Fibroblast of skin of left quadriceps (primary cell): ENCODE measurements around the gene PLIN4.

Experiments
- DNase-seq, 2 experiments: peaks; one replicate each; pipeline ENCODE4 v3.0.0-alpha.2; 2013; ENCODE audit warnings: low read depth in 2 of 2

The PLIN4 gene

DNA sequence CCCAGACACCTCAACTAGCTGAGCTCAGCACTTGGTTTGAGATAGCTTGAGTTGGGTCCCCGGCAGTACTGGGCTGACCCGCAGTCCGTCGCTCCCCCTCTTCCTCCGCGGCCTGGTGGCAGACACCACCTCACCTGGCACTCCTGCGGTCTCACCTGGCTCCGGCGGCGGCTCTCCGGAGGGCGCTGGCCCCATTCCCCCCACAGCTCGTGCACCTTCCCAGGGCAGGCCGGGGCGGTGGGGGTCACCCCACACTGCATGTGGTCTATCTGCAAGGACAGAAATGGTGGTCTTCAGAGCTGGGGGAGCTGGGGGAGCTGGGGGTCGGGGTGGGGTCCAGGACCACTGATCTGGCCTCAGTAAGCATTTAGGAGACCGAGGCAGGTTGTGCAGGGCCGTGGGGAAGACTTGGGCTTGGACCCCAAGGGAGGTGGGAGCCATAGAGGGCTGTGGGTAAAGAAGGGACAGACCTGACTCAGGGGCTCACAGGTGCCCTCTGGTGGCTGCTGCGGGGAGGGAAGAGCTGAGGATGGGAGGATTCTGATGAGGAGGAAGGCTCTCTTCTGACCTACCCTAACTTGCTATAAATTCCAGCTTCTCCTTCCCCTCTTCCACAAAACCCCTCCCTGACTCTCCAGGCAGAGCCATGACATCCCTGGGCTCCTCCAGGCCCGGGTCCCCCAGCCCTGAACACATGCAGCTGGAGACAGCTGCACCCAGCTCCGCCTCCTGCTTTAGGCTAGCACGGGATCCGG lies 6.7 kb upstream of the PLIN4 start:
- DNase-seq = peak in 1 of 2 experiments; percentile 4

DNA sequence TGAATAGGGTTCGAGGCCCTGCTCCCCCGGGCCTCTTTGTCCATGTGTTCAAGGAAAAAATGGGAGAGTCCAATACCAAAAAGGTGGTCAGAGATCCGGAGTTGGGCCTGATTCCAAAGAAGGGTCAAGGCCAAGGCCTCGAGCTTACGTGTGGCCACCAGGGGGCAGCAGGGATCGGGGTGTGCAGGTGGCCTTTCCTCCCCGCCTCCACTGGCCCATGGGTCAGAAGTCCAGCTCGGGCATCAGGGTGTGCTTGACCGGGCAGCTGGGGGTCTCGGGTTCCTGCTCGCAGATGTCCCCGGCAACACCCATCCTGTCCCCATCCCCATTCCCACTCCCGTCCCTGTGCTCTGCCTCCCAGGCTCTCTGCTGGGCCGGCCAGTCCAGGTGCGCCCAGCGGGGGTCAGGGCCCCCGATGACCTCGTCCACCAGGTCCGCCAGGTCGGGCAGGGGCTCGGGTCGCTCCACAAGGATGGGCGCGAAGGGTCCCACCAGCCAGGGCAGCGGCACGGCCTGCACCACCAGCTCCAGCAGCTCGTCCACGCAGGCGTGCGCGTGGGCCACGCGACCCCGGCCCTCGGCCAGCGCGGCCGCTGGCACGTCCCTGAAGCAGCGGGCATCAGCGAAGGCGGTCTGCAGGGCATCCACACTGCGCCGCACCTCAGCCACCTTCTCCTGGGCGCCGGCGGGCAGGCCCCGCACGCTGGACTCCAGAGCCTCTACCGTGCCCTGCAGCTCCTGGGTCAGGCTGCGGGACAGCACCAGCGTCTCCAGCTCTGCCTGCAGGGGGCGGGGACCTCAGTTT lies 5.2 kb upstream of the PLIN4 start:
- DNase-seq = no peak

DNA sequence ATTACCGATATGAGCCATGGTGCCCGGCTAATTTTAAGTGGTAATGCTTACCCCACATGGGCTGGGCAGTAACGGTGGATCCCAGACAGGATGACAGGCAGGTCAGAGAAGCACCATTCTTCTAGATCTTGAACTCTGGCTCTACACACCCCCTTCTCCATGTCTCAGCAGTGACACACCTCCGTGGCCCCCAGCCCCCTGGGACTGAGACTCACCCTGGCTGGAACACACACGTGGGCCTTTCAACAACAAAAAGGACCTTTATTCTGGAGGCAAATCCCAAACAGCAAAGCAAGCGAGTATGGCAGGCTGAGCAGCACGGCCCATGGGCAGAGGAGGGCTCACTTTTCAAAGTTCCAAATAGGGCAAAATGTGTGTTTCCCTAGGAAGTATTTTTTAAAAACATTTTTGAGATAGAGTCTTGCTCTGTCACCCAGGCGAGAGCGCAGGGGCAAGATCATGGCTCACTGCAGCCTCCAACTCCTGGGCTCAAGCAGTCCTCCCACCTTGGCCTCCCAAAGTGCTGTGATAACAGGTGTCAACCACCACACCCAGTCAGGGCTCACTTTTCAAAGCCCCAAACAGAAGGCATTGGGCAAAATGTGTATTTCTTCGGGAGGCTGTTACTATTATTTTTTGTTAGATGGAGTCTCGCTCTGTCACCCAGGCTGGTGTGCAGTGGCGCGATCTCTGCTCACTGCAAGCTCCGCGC lies 4.2 kb upstream of the PLIN4 start:
- no peak for DNase-seq

DNA sequence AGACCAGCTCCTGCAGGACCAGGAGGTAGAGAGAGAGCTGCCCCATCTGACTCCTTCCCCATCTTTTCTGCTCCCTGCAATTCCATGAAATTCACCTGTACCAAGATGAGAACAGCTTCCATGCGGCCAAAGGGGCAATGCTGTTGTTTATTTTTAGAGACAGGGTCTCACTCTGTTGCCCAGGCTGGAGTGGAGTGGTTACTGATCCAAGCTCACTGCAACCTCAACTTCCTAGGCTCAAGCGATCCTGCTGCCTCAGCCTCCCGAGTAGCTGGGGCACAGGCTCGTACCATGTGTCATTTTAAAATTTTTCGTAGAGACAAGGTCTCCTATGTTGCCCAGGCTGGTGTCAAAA lies 3.6 kb upstream of the PLIN4 start:
- no peak for DNase-seq

DNA sequence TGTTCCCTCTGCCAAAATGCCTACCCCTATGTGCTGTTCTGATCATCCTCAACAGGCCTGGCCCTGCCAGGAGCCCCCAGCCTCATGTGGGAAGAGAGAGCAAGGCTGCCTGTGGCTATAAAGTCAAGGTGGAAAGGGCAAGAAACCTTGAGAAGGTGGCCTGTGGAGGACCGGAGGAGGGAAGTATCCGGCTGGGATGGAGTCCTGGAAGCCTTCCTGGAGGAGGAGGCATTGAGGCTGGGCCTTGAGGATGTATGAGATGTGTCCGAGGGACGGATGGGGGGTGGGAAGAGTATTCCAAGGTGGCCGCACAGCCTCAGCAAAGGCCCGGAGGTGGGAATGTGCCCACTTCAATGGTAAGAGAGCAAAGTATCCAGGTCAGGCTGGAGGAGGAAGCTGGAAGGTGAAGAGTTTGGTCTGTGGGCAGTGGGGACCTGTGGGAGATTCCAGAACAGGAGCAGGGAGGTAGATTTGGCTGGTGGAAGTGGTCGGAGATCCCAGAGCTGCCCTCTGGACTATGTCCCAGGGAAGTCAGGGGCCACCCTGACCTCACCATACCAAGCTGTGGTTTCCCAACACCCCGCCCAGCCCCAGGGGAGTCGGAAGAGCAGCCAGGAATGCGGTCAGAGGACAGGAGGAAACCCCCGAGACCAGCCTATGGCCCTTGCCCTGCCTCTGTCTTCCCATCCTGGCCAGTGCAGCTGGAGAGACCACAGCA lies 3.0 kb upstream of the PLIN4 start:
- DNase-seq = no peak

DNA sequence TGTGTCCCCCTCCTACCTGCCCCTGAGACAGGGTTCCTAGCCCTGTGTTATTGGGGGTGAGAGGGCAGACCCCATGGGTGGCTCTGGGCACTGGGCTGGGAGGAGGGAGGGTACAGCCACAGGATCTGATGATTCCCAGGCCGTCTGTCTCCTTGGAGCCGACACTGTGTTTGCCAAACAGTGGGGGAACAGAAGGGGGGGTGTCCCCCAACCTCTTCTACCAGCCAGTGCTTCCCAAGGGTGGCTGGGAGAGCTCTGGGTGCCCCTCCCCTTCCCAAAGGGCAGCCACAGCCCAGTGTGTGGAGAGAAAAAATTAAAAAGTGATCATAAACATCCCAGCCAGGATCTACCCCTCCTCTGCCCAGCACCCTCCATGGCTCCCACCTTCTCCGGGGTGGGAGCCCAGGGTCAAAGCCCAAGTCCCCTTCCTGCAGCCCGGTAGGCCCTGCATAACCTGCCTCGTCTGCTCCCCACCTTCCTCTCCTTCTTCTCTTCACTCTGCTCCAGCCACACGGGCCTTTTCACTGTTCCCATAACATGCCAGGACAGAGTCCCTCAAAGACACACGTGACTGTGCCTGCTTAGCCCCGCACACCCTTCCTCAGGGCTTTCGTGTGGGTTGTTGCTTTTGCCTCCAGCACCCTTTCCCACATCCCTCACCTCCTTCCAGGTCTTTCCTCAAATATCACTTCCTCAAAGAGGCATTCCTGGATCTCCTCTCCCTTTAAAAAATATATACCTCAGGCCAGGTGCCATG lies 1.4 kb upstream of the PLIN4 start:
- no peak for DNase-seq

DNA sequence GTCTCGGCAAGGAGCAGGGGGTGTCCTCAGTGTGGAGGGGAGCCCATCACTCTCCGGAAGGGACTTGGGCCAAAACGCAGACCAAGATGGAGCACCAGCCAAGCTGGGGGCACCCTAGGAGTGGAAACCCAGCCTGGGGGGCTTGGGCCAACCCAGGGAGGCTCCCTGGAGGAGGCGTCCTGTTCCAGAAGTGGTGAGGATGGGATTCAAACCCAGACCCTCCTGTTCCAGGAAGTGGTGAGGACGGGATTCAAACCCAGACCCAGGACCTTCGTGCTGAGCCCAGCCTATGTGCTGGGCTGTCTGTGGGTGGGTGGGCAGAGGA lies 848 bp upstream of the PLIN4 start:
- DNase-seq = no peak

DNA sequence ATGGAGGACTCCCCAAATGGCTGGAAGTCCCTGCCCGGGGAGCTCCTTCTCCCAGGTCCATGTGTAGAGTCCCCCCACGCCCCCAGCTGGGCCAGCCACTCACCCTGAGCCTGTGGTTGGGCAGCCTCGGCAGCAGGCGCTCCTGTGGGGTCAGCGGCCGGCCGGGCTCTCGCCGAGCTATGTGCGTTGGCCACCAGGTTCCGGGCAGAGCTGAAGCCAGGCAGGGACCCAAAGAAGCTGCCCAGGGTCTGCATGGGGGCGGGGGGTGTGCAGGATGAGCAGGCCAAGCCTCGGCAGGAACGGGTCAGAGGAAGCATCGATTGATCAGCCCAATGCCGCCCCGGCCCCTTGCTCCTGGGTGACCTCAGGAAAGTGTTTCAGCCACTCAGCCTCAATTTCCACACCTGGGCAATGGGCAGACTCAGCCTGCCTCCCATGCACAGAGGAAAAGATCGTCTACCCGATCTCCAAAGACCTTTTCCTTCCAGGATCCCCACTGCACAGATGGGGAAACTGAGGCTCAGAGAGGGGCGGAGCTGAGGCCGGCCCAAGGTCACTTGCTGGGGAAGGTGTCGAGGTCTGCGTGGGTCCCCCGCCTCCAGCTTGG lies 732 bp downstream of the PLIN4 start:
- DNase-seq = no peak

DNA sequence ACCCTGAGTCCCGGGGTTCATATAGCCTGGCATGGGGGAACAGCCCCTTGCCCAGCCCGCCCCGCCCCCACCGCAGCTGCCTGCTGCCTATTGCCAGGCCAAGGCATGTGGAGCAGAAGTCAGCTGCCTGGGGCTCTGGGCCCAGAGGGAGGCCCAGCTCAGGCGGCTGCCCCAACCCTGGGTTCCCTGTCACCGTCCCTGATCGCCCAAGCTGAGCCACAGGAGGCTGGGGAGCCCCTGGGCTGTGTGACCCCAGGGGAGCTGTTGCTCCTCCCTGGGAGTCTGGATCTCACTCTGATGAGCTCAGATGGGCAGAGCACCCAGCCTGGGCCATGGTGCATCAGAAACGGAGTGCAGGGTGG lies 1.4 kb downstream of the PLIN4 start:
- no peak for DNase-seq

DNA sequence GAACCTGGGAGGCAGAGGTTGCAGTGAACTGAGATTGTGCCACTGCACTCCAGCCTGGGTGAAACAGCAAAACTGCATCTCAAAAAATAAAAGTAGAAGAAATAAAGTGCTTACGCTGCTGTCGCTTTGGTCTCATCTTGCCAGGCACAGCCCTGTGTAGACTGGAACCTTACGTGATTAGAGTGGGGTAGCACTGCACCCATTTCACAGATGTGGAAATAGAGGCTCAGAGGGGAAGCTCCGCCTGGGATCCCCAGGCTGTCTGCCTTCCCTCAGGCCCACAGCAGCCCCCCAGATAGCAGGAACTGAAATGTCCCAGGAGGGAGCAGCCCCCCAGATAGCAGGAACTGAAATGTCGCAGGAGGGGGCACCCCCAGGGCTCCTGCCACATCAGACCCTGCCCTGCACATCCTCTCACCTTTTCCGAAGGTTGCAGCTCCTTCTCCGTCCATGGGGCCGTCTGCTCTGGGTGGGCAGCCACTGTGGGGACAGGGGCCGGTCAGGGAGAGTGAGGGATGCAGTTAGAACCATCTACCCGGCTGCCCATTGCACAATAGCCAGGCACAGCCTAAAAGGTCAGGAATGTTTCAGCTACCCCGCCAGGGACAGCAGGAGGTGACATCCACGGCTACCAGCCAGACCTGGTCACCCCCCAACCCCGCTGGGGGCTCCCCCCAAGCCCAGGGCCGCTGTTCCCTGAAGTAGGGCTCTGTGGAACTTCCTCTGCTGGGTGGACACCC lies 1.9 kb downstream of the PLIN4 start:
- no peak for DNase-seq

DNA sequence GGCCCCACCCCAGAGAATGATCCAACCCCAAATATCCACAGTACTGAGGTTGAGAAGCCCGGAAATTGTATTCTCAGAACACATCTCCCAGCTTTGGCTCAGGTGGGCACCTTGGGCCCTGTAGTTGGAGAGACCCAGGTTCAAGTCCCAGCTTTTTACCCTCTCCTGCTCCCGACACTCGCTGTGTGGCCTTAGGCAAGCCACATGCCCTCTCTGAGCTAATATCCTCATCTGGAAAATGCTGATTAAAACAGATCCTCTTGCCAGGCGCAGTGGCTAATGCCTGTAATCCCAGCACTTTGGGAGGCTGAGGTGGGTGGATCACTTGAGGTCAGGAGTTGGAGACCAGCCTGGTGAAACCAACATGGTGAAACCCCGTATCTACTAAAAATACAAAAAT lies 2.6 kb downstream of the PLIN4 start:
- DNase-seq = no peak

DNA sequence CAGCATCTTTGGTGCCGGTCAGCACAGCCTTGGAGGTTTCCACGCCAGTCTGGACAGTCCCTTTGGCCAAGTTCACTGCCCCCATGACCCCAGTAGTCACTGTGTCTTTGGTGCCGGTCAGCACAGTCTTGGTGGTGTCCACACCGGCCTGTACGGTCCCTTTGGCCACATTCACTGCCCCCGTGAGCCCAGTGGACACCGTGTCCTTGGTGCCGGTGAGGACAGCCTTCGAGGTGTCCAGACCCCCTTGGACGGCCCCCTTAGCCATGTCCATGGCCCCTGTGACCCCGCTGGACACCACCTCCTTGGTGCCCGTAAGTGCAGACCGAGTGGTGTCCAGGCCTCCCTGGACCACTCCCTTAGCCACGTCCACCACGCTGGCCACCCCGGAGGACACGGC lies 5.0 kb downstream of the PLIN4 start:
- no peak for DNase-seq

DNA sequence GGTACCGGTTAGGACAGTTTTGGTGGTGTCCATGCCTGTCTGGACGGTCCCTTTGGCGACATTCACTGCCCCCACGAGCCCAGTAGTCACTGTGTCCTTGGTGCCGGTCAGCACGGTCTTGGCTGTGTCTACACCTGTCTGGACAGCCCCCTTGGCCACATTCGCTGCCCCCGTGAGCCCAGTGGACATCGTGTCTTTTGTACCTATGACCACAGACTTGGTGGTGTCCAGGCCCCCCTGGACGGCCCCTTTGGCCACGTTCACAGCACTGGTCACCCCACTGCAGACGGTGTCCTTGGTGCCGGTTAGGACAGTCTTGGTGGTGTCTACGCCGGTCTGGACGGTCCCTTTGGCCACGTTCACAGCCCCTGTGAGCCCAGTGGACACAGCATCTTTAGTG lies 6.2 kb downstream of the PLIN4 start:
- DNase-seq = no peak

DNA sequence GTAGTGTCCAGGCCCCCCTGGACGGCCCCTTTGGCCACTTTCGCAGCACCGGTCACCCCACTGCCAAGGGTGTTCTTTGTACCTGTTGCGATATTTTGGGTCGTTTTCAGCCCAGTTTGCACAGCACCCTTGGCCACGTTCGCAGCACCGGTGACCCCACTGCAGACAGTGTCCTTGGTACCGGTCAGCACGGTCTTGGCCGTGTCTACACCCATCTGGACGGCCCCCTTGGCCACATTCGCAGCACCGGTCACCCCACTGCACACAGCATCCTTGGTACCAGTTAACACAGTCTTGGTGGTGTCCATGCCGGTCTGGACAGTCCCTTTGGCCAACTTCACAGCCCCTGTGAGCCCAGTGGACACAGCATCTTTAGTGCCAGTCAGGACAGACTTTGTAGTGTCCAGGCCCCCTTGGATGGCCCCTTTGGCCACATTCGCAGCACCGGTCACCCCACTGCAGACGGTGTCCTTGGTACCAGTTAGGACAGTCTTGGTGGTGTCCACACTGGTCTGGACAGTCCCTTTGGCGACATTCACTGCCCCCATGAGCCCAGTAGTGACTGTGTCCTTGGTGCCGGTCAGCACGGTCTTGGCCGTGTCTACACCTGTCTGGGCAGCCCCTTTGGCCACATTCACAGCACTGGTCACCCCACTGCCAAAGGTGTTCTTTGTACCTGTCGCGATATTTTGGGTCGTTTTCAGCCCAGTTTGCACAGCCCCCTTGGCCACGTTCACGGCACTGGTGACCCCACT lies 6.8 kb downstream of the PLIN4 start:
- no peak for DNase-seq

DNA sequence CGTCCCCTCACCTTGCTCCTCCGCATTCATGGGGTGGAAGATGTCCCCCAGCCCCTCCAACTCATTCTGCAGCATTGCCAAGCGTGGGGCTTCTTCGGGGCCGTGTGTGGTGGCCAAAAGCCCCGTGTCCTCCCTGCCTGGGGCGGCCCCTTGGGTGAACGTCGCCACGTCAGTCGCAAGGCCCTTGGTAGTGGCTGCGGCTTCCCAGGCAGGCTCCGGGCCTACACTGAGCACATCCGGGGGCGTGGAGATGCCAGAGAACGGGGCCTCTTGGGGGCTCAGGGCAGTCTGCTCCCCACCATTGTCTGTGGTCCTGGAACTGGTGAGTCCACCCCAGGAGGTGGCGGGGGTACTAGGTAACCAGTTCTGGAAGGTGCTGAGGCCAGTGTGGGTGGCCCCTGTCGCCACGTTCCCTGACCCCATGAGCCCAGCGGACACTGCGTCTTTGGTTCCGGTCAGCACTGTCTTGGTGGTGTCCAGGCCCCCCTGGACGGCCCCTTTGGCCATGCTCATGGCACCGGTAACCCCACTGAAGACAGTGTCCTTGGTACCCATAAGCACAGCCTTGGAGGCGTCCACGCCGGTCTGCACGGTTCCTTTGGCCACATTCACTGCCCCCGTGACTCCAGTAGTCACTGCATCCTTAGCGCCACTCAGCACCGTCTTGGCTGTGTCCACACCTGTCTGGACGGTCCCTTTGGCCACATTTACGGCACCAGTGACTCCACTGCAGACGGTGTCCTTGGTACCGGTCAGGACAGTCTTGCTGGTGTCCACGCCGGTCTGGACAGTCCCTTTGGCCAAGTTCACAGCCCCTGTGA lies 7.6 kb downstream of the PLIN4 start:
- DNase-seq = no peak

DNA sequence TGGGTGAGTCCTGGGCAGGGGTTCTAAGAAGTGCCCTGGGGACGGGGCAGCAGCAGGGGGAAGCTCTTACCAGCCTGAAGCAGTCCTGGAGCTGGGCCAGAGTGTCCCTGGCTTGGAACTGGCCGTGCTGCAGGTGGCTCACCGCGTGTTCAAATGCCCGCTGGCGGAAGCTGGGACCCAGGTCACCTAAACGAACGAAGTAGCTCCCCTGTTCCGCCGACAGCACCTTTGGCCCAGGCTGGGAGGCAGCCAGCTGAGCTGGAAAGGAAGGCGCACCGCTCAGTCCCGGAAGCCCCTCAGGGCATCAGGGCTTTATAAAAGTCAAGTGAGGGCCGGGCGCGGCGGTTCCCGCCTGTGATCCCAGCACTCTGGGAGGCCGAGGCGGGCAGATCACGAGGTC lies 9.6 kb downstream of the PLIN4 start:
- DNase-seq = no peak

DNA sequence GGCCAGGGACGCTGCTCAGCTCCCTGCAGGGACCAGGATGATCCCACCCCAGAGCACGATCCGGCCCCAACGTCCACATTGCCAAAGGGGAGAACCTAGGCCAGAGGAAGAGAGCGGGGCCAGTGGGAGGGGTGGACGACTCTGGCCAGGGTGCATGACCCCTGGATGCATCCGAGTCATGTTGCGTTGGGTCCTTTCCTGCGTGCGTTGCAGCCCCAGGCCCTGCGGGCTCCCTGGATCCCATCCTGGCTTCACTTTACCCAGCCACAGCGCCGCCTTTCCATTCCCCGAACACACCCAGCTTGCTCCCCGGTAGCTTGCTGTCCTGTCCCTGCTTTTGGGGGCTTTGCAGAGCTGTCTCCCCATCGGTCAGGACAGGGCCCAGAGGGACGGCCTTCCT lies 10.5 kb downstream of the PLIN4 start:
- DNase-seq = no peak

DNA sequence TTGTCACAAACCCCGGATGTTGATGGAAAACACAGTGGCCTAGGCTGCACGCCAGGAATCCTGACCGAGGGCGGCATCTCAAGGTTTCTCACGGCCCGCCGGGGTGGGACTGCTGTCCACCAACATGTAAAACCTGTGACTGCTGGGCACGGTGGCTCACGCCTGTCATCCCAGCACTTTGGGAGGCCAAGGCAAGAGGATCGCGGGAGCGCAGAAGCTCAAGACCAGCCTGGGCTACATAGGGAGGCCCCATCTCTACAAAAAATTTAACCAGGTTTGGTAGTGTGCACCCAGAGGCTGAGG lies 11.2 kb downstream of the PLIN4 start:
- no peak for DNase-seq
